ENCODE results near the gene UBQLN3.

Gene UBQLN3

DNA sequence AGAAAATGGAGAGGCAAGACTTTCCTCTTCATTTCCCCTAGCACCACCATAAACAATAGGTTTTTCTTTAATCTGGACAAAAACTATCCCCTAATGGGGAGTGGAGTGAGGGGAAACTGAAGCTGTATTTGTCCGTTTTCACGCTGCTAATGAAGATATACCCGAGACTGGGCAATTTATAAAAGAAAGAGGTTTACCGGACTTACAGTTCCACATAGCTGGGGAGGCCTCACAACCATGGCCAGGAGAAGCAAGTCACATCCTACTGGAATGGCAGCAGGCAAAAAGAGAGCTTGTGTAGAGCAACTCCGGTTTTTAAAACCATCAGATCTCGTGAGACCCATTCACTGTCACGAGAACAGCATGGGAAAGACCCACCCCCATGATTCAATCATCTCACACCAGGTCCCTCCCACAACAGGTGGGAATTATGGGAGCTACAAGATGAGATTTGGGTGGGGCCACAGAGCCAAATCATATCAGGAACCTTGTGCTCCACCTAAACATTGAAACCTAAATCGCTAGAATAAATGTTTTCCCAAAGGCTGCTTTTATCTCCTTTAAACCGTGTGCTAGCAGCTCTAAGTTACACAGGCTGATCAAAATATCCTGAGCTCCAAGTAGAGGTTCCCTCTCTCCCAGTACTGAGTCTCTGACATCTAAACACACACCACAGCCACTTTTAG, 4.3 kb downstream of the UBQLN3 start:
- no peak for DNase-seq (ENCODE audit: low read depth in 2 of 3, low spot score in 1 of 3)

GRCh38 chr11:5504403-5504921, 5.3 kb downstream of the UBQLN3 start:
- no peak for DNase-seq (ENCODE audit: low read depth in 2 of 3, low spot score in 1 of 3)

DNA sequence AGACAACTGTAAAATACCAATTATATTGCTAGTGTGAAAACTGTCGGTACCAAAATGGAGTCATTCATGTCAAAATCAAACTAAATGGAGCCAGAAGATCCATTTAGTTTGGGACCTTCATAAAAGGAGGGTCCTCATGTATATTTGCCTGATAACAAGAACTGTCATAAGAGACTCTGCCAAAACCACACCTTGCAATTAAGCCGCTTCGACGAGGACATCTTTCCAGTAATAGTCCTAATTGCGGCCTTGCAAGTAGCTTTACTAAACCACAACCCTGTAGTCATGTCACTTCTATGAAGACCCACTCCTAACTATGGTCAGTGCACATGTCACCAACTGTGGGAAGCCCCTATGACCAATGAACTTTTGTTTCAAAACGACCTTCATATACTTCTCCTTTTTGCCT, 9.4 kb downstream of the UBQLN3 start:
- DNase-seq (ENCODE audit: low read depth in 2 of 3, low spot score in 1 of 3), result no peak

DNA sequence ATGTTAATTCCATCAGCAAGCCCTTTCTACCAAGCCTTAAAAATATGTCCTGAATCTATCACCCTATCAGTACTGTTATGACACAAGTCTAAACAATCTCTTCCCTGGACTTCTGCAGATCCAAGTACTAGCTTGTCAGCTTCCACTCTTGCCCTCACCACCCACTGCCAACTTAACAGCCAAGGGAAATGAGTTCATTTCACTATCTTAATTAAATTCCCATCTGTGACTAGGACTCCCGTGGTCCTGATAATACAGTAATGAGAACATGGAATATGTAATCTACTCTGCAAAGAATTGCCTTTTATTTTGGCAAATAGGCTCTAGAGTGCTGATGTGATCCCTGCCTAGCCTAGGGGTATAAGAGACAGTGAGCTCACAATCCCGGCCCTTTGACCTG, 10.1 kb downstream of the UBQLN3 start:
- no peak for DNase-seq (ENCODE audit: low read depth in 2 of 3, low spot score in 1 of 3)

- no peak for DNase-seq (ENCODE audit: low read depth in 2 of 3, low spot score in 1 of 3)
Observed at GRCh38 chr11:5489576-5490357, 20.0 kb downstream of the UBQLN3 start.

- no peak for DNase-seq (ENCODE audit: low read depth in 2 of 3, low spot score in 1 of 3)
Observed at GRCh38 chr11:5488798-5489399, 20.9 kb downstream of the UBQLN3 start.

- no peak for DNase-seq (ENCODE audit: low read depth in 2 of 3, low spot score in 1 of 3)
Observed at GRCh38 chr11:5488385-5488784, 21.4 kb downstream of the UBQLN3 start, which contains the start of gene OR52D1. TSS of gene OR52D1 (plus strand) at chr11:5488685. CDS start at chr11:5488707, 22 bp downstream.

DNA sequence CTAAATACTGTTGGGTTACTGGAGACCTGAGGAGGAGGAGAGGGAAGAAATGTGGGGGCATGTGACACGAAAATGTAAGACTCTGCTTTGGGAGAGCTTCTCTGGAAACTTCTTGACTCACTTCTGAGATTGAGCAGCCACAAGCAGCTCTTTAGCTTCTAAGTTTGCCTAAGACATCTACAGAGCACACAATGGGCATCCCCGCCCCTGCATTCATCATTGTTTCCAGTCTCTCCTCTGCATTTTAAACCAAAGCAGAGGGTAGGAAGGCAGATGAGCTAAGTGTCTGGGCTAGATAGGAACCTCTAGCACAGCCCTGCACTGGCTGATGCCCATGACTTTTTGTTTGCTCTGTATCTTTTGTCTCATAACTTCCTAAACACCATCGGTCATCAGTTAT, 23.3 kb downstream of the UBQLN3 start:
- DNase-seq (ENCODE audit: low read depth in 2 of 3, low spot score in 1 of 3), result peak in 1 of 3 donors; percentile 8

DNA sequence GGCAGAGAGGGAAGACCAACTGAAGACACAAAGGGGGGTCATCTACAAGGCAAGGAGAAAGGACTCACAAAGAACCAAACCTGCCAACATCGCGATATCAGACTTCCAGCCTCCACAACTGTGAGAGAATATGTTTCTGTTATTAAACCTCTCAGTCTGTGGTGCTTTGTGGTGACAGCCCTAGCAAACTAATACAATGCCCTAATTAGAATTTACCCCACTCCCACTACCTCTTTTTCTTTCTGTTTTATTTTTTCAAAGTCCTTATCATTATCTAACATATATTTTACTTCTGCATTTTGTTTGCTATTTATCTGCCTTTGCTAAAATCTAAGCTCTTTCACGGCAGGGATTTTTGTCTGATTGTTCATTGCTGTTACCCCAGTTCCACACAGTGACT, 23.8 kb downstream of the UBQLN3 start:
- DNase-seq (ENCODE audit: low read depth in 2 of 3, low spot score in 1 of 3), result no peak

- DNase-seq (ENCODE audit: low read depth in 2 of 3, low spot score in 1 of 3), result peak in 2 of 3 donors; percentile 5 to 33
Observed at GRCh38 chr11:5476186-5476819, 33.5 kb downstream of the UBQLN3 start.

- no peak for DNase-seq (ENCODE audit: low read depth in 2 of 3, low spot score in 1 of 3)
Observed at GRCh38 chr11:5473921-5474320, 35.8 kb downstream of the UBQLN3 start.

DNA sequence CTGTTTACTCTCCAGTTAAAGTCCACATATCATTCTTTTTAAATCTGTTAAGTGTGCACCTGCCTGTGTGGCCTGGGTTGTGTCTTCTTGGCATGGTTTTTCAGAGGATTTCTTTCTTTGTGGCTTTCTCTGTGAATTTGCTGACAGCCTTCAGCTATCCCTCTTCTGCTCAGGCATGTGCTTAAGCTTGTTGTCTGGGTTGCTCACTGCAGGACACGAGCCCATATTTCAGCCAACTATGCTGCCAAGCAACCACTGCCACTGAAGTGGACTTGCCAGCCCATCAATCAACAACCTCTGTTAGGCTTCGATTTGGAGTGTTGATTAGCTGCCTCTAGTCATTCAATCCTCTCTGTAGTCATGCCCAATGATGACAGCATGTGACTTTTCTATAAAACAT, 42.2 kb downstream of the UBQLN3 start:
- DNase-seq (ENCODE audit: low read depth in 2 of 3, low spot score in 1 of 3), result no peak

GRCh38 chr11:5460983-5461621, 48.7 kb downstream of the UBQLN3 start:
- no peak for DNase-seq (ENCODE audit: low read depth in 2 of 3, low spot score in 1 of 3)
